NCI-H226 (cell line): Measurements from ENCODE around the gene CSE1L.
A peak's percentile ranks its signal among the peaks of the same experiment; 100 is the strongest.
"Not testable (repeated sequence)": the region's sequence is repeated elsewhere in the genome, so short reads cannot be mapped to it uniquely, and the experiment has no call there.

ENCODE experiments used
- DNase-seq: peaks from one replicate; pipeline ENCODE4 v3.0.0-alpha.2; 2015

Gene CSE1L

DNA sequence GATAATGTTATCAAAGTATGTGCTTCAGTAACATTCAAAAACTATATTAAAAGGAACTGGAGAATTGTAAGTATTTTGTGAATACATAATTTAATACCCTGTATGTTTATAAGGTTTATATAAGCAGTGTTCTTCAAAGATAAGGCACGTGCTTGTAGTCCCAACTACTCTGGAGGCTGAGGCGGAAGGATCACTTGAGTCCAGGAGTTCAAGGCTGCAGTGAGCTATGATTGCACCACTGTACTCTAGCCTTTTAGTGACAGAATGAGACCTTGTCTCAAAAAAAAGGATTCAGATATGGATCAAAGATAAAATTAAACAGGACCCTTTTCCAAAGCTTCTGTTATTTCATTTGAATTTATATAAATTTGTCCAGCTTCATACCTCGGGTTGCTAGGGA is 17.2 kb downstream of the CSE1L start:
- DNase-seq, result no peak

DNA sequence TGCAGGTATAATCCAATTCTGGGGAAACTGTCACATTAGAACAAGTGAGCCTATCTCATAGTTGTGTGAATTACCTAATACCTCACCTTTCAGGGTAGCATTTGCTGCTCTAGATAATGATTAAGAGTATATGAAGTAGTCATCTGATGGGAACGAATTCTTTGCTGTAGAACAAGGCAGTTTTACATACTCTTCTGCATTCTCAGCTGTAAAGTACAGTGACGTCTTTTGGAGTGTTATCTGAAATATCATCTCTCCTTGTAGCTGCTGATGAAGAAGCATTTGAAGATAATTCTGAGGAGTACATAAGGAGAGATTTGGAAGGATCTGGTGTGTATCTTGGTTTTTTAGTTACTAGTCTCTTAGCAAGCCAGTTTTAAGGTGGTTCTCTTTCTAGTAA is 28.4 kb downstream of the CSE1L start:
- no peak for DNase-seq

DNA sequence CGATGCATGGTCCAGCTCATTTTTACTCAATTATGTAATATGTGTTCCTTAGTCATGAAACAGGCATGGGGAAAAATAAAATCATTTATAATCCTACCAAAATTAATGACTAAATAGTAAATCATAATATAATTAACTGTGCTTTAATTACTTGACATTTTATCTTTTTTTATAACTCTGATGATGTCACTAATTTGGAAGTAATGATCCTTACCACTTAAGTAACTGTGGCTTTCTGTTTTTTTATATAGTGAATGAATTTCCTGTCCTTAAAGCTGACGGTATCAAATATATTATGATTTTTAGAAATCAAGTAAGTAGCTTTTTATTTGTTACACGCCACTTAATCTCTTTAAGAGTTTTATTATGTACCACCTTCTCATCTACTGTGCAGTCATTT is 32.2 kb downstream of the CSE1L start:
- DNase-seq, result no peak

DNA sequence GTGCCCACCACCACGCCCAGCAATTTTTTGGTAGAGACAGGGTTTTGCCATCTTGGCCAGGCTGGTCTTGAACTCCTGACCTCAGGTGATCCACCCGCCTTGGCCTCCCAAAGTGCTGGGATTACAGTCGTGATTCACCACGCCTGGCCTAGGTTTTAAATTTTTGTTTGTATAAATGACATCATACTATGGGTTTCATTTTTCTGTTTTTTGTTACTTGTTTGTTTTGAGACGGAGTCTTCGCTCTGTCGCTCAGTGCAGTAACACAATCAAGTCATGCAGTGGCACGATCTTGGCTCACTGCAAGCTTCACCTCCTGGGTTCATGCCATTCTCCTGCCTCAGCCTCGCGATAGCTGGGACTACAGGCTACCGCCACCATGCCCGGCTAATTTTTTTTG is 36.2 kb downstream of the CSE1L start:
- DNase-seq, result not testable (repeated sequence)

DNA sequence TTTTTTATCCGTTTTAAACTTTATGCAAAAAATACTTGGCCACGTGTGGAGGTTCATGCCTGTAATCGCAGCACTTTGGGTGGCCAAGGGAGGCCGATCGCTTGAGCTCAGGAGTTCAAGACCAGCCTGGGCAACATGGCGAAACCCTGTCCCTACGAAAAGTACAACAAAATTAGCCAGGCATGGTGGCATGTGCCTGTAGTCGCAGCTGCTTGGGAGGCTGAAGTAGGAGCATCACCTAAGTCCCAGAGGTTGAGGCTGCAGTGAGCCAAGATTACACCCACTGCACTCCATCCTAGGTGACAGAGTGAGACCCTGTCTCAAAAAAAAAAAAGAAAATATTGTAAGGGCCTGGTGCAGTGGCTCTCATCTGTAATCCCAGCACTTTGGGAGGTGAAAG is 45.0 kb downstream of the CSE1L start:
- DNase-seq, result no peak

DNA sequence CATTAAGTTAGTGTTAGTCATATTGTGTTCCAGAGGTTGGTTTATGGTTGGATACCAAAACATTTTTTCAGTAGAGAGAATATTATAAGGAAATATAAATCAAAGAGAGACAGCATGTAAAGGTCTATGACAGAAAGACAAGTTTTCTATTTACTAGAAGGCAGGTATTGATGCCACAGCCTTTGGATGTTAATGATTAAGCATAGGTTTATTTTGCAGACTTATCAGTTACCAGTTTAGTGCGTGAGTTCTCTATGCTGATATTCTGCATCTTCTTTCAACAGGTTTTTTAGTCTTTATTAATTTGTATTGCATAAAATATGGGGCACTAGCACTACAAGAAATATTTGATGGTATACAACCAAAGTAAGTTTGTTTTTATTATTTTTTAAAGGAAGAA is 45.6 kb downstream of the CSE1L start:
- DNase-seq, result no peak

DNA sequence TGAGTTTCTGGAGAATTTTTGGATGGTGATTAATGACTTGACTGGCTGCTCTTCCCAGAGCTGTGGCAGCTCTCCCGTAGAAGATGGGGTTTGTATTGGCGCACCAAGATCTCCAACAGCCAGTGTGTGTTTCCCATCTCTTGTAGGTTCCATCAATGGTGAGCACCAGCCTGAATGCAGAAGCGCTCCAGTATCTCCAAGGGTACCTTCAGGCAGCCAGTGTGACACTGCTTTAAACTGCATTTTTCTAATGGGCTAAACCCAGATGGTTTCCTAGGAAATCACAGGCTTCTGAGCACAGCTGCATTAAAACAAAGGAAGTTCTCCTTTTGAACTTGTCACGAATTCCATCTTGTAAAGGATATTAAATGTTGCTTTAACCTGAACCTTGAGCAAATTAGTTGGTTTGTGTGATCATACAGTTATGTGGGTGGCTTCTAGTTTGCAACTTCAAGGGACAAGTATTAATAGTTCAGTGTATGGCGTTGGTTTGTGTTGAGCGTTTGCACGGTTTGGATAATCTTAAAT is 50.2 kb downstream of the CSE1L start:
- DNase-seq, result no peak

DNA sequence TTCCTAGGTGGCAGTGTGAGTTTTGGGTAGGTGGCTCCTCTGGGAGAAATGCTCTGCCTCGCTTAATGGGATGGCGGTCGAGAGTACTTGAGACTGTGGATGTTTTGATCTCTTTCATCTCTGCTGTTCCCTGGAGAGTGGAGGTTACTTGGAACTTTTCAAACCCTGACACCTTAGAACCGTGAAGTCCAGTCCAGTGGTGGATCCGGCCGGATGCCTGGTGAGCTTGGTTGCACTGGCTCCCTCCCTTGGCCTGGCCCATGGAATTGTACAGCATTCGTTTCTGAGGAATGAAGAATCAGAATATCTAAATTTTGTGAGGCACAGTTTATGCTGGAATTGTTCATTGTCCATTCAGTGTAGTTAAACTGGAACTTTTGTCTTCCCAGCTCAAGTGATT is 51.0 kb downstream of the CSE1L start:
- DNase-seq, result no peak

DNA sequence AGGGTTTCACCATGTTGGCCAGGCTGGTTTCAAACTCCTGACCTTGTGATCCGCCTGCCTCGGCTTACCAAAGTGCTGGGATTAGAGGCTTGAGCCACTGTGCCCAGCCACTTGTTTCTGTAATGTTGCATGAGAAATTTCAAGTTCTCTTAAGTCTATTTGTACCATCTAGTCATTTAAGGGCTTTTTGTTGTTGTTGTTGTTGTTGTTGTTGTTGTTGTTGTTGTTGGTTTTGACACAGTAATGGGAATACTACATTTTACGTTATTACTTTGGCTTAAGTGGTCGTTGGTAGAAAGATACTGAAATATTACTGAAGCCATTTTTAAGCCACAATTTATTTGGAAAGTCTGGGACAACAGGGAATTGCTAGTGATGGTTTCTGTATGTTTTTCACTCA is 52.0 kb downstream of the CSE1L start:
- no peak for DNase-seq

DNA sequence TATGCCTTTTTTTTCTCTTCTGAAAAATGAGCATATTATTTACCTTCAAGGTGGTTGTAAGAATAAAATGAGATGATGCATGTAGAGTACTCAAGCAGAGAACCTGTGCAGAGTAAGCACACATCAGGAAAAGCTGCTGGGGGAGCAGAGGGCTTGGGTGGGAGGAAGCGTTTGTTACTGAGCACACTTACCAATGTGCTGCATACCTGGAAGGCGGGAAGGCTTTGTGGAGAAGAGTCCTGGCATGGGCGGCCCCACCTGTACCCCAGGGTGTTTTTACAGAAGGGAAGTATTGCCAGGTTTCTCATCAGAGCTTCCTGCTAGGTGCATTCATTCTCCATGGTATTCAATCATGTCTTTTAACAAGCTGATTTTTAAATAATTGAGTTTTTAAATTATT is 52.9 kb downstream of the CSE1L start:
- no peak for DNase-seq

DNA sequence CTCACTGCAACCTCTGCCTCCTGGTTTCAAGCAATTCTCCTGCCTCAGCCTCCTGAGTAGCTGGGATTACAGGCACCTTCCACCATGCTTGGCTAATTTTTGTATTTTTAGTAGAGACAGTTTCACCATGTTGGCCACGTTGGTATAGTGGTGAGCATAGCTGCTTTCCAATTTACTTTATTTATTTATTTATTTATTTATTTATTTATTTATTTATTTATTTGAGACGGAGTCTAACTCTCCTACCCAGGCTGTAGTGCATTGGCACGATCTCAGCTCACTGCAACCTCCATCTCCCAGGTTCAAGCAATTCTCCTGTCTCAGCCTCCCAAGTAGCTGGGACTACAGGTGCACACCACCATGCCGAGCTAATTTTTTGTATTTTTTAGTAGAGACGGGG is 54.2 kb downstream of the CSE1L start:
- DNase-seq, result not testable (repeated sequence)

DNA sequence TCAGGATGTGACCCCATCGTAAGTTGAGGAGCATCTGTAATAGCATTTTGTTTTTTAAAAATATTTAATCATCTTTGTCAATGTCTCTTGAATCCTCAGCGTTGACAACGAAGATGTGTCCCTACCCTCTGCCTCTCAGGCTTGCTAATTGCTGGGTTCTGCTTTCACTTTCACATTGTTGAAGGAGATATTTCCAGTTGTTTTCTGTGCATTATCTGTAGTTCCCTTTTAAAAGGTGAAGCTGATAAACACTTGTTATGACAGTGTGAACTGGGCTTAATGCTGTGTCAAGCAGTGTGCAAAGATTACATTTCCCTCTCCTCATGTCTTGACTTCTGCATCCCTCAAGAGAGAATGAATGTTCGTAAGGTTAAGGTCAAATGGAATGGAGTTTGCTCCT is 54.9 kb downstream of the CSE1L start:
- no peak for DNase-seq

DNA sequence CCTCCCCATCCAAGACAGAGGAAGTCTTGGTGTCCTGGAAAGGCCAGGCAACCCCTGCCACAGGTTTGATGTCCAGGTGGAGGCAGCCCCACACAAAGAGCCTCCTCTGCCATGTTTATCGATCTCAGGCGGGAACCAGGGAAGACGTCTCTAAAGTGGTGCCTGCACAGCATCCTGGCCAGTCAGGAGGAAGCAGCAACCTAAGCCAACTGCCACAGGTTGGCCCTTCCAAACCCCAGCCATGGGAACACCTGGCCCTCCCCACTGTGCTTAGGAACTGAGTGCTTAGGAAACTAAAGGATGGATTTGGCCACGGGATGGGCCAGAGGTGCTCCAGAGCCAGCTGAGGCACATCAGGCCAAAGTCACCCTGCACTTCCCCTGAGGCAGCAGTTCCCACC is 56.9 kb downstream of the CSE1L start:
- no peak for DNase-seq

DNA sequence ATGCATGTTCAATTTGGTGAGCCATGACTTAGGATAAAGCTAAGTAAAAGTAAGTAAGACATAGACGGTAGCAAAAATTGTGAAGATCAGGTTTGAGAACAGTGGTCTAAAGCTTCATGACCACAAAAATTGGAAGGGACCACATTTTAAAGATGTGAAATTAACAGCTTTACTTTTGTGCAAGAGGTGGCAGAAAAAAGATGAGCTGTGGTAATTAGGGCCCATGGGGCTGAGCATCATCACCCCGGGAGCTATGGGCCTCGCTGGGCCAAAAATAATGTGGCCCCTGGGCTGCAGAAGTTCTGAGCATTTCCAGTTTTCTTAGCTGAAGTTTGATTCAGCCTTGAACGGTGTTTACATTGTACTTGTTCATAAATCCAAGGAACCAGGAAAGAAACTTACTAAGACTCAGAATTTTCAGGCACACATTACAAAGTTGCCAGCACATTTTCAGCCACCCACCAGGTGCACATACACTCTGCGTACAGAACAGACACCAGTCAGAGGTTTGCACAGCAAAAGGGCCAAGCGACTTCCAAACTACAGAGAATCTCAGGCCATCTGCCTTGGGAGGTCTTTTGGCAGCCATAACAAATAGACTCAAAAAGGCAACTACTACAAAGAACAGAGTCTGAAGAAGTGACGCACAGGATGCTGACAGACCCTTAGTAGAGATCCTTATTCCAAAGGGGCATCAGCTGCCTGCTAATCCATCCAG is 57.7 kb downstream of the CSE1L start:
- no peak for DNase-seq

DNA sequence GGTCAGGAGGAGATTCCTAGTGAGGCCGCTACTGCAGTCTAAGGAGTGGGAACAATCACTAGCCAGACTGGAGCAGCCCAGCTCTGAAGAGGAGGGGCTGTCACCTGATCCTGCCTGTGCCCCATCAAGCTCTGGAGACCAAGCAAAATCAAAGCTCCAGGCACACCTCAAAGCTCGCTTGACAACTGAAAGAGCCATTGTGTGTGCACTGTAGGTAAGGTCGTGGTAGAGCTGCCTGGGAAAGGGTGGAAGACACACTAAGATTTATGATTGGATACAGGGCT is 58.2 kb downstream of the CSE1L start:
- DNase-seq, result no peak

DNA sequence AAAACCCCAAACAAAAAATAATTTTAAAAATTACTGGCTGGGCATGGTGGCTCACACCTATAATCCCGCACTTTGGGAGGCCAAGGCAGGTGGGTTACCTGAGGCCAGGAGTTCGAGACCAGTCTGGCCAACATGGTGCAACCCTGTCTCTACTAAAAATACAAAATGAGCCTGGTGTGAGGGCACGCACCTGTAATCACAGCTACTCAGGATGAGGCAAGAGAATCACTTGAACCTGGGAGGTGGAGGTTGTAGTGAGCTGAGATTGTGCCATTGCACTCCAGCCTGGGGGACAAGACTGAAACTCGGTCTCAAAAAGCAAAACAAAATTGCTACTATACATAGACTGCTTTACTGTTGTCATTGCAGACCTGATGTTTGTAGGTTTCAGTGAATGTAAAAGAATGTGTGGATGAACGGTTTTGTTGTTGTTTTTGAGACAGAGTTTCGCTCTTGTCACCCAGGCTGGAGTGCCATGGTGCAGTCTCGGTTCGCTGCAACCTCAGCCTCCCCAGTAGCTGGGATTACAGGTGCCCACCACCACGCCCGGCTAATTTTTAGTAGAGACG is 59.0 kb downstream of the CSE1L start:
- not testable (repeated sequence) for DNase-seq

DNA sequence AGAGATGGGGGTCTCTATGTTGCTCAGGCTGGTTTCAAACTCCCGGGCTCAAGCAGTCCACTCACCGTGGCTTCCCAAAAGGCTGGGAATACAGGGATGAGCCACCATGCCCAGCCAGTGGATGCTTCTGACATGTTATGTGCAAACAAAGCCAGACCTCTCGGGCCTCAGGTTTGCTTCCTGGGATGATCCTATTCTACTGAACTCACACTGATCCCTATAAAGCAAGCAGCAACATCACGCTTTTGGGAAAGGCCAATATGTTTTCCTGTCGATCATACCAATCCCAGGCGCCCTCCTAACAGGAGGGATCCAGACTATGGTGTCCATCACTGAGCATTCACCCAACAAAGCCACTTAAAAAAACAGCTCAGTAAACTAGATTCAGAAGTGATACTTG is 60.2 kb downstream of the CSE1L start:
- DNase-seq, result no peak

DNA sequence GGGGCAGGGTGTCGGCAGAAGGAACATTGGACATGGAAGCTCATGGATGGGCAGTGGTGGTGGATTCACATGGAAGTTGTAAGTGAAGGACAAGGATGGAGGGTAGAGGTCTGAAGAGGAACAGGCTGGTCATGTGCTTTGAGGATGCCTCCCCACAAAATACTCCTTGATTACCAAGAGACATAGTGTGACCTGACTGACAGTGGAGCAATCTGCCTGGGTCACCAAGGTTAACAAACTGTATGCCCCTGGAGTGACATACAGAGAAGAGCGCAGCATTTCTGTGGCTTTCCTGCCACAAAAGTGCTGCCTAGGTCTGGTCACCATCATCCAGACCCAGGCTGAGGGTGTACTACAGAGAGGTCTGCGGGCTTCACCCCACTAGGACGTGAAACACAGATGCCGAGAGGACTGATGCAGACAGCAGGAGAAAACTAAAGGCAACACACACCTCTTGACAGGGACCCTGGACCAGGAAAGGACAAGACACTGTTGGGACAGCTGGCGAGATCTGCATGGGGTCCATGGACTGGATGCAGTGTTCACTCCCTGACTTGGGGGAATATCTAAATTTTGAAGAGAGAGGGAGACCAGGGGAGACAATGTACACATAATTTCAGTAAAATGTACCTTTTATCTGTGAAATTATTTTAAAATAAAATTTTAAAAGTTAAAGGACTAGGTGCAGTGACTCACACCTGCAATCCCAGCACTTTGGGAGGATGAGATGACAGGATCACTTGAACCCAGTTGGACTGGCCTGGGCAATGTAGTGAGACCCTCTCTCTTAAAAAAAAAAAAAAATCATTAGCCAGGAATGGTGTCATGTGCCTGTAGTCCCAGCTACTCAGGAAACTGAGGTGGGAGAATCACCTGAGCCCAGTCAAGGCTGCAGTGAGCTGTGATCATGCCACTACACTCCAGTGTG is 64.9 kb downstream of the CSE1L start:
- no peak for DNase-seq

DNA sequence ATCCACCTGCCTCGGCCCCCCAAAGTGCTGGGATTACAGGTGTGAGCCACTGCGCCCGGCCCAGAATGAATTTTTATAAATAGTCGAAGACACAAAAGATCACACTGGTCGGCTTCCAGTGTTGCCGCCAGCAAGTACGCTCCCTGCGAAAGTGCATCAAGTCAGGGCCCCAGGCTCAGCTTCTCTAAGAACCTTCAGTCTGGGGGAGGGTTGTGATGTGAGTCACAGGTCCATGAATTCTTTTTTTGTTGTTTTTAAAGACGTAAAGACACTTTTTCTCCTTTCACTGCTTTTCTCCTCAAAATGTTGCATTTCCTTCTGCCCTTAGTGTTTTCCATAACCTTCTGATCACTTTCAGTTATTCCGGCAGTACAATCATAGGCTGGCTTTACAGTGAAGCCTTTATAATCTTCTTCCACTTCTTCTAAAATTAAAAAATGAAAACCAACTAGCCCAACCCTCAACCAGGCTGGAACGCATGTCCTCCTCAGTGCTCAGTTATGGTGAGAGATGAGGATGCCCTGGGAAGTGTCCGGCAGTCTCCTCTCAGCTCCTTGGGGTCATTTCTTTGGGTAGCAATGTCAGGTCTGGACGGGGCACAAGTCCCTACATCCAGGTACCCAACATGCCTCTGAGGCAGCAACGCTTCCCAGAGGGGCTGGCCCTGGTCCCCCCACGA is 66.6 kb downstream of the CSE1L start:
- no peak for DNase-seq

DNA sequence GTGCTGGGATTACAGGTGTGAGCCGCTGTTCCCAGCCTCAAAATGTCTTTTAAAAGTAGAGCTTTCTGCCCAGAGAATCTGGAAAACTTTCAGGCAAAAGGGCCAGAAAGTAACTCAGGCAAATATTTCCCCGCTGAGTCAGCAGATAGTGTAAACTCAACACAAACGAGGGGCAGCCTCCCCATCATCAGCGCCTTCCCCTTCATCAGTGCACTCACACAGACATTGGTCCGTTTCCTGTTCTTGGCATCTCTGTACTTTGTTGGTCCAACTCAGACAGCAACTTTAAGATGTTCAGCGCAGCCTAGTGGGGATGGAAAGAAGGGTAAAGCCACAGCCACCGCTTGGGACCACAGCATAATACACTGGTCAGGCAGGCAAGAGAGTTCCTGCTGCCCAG is 69.5 kb downstream of the CSE1L start:
- peak; percentile 13 for DNase-seq

DNA sequence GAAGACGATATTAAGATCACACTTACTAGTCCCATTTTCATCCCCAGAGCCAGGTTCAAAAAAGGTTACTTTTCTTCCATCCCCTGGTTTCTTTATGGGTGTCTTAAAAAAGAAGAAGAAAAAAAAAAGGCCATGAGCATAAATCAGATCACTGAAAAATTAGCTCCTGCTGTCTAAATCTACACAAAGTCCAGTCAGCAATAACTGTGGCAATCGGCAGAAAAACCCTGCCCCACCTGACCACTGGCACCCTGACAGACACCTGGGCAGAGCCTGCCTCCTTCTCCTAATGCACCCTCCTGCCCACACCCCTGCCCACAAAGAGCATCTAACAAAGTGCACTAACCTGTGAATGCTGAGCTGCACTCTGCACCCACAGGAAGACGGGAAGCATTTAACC is 72.2 kb downstream of the CSE1L start:
- no peak for DNase-seq

DNA sequence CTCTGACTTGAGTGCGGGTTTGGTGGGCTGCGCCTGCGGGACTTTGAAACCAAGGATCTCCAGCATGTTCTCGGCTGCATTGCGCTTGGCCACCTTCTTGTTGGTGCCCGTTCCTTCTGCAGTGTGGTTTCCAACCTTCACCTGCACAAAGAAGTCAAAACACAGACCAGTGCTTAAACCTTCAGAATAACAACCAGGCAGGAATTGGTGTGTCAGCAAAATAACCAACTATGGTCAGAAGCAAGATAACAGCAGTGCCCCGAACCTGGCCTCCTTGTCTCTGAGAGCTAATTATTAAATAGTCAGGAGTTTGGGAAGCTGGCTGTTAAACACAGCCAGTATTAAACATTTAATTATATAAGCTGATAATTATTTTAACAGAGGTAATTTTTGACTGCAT is 73.9 kb downstream of the CSE1L start:
- no peak for DNase-seq

DNA sequence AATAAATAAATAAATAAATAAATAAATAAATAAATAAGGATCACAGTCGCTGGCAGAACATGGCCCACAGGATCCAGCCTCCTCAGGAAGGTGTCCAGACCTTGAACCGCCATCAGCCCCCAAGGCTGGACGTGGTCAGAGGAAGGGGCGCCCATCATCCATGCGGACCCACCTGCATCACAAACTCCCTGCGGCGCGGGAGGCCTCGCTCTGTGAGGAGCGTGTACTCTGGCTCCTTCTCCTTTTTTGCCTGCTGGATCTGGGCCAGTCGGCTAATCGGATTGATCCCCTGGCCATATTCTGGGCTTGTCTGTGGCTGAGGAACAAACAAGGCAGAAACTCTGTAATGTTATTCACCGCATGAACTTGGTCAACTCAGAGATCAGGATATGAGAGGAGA is 76.8 kb downstream of the CSE1L start:
- DNase-seq, result no peak

DNA sequence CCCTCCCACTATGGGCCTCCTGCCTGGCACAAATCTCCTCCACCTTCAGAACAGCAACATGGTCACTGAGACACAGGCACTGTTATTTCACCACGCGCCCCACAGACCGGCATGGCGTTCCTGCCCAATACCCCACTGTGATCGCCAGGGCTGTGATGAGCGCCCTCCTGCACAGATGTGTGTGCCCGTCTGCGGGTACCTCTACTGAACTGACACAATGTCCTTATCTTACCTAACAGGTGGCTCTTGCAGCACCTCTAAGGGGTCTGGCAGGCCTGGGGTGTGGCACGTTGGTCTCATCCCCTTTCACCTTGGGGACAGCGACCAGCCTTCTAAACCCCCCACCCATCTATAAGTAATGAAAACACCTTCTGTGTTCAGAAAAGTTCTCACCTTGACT is 77.9 kb downstream of the CSE1L start:
- no peak for DNase-seq
